ENCODE data around the gene CGGBP1.
"Not testable (repeated sequence)": the region's sequence is repeated elsewhere in the genome, so short reads cannot be mapped to it uniquely, and the experiment has no call there.

The CGGBP1 gene

GRCh38 chr3:88033808-88034207 lies 25.0 kb downstream of the CGGBP1 start:
- DNase-seq = no peak

GRCh38 chr3:88033079-88033478 lies 25.7 kb downstream of the CGGBP1 start:
- no peak for DNase-seq

- DNase-seq = no peak
These were observed 26.6 kb downstream of the CGGBP1 start for GRCh38 chr3:88032245-88032644.

- DNase-seq = no peak
These were observed 27.1 kb downstream of the CGGBP1 start for GRCh38 chr3:88031642-88032077.

- no peak for DNase-seq
These were observed 28.6 kb downstream of the CGGBP1 start for GRCh38 chr3:88030210-88030609.

DNA sequence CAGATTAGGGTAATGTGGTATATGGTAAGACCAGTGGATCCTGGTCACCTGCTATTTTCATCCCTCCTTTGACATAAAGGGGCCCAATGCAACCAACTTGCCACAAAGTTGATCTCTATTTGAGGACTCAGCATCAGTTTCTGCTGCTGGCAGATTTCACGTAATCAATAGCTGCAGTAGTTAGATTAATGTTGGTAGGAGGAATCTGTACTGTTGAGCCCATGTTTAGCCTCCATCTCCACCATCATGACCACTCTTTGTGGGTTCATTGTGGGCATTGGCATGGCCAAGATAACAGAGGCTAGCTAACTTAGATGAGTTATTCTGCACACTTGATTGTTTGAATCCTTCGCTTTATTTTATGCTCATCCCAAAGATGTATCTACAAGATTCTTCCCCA lies 29.9 kb downstream of the CGGBP1 start:
- DNase-seq = no peak

GRCh38 chr3:88025001-88025552 lies 33.7 kb downstream of the CGGBP1 start:
- DNase-seq = no peak

GRCh38 chr3:88019024-88019423 lies 39.8 kb downstream of the CGGBP1 start:
- no peak for DNase-seq

DNA sequence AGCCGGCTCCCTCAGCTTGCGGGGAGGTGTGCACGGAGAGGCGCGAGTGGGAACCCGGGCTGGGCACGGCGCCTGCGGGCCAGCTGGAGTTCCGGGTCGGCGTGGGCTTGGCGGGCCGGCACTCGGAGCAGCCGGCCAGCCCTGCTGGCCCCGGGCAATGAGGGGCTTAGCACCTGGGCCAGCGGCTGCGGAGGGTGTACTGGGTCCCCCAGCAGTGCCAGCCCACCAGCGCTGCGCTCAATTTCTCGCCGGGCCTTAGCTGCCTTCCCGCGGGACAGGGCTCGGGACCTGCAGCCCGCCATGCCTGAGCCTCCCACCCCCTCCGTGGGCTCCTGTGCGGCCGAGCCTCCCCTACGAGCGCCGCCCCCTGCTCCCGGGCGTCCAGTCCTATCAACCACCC lies 43.1 kb downstream of the CGGBP1 start:
- not testable (repeated sequence) for DNase-seq

GRCh38 chr3:88013592-88013991 lies 45.2 kb downstream of the CGGBP1 start:
- DNase-seq = no peak

DNA sequence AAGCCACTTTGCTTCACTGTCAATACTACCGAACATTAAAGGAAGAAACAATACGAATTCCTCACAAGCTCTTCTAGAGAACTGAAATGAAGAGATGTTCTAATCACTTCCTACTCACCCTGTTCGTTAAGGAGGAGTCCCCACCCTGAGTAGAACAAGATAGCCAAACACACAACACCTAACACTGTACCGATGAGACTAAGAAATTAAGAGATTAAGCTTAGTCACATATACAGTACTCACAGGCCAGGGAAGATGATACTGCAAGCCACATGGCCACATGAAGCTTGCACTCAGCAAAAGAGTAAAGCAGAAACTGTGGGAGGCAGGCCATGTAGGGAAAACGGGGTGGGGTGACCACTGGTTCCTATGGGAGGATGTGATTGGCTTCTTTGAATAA lies 48.0 kb downstream of the CGGBP1 start:
- no peak for DNase-seq

DNA sequence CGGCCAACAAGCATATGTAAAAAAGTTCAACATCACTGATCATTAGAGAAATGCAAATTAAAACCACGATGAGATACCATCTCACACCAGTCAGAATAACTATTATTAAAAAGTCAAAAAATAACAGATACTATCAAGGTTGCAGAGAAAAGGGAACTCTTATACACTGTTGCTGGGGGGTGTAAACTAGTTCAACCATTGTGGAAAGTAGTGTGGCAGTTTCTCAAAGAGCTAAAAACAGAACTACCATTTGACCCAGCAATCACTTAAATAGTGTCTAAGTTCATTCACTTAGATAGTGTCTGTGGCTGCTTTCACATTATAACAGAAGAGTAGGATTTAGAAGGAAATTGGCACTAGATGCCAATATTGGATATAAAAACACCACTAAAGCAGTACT lies 49.7 kb downstream of the CGGBP1 start:
- no peak for DNase-seq

DNA sequence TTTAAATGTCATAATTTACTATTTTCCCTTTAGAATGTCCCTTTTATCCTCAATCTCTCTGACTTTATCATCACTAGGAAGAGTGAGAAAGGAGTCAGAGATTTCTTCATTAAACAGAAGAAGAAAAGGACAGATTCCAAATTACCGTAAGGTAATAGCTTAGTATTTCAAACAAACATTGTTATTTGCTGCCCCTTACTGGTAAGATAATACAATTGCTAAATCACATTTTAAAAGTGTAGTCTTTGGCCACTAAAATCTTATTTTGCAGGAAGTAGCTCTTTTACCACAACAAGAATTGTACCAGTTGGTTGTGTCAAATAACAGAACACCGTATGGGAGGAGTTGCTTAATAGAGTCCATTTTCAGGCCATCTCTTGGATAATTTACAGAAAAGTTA lies 53.7 kb downstream of the CGGBP1 start:
- no peak for DNase-seq

DNA sequence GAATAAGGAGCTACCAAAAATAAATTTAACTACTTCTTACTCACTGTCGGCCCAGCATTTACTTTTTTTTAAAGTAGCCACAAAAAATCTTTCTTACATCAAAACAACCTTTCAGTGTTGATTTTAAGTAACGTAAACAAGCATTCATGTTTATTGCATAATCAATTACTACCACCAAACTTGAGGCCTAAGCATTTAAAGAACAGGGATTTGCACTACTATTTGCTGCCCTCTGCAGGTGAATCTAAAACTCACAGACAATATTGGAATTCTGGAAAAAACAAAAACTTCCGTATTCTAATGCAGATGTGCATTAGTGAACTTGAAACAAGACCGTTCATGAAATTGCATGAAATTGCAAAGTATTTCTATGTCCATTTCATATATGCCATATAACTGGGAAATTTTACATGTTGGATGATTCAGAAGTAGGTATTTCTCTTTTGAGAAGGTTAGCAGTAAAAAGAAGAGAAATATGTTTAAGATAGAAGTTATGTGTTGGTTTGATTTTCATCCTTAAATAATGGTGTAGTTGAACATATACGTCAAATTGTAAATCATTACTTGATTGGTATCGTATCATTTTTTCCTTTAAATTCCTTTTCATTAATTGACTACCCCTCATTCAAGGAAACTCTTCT lies 55.6 kb downstream of the CGGBP1 start:
- no peak for DNase-seq

DNA sequence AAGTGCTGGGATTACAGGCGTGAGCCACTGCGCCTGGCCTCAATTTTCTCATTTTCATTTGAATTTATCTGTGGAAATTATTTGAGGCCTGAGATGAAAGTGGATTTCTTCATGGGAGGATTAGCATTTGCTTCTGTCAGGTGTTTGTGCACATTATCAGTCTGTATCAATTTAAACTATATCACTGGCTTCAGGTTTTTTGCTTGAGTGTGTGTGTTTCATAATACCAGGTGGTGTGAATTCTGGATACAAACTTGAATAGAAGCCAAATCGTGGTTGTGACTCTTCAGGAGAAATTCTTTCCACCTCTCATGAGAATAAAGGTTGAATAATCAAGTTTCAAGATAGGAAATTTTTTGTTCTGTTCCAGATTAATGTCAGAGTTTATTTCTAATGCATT lies 56.4 kb downstream of the CGGBP1 start:
- no peak for DNase-seq

Measured in activated CD4-positive, CD25-positive, alpha-beta regulatory T cell (primary cell).